ENCODE measurements around the gene SH2D3C. TPM values are rescaled to one million over a fixed set of nuclear protein-coding genes. Genes with fewer than 3 reads are reported as not detected.

The SH2D3C gene
- total RNA-seq, 2 donors from 2014 or later = 27.6 to 46.8 TPM

- peak overlapping the region; percentile 60 for H3K4me3 Mint-ChIP-seq
- peak; percentile 47 for ATAC-seq (replicated peaks)
- no peaks in the 10 kb centered on the region for H3K27me3 Mint-ChIP-seq
- no peaks in the 10 kb centered on the region for H3K9me3 Mint-ChIP-seq
- H3K27ac Mint-ChIP-seq = peak overlapping the region; percentile 44
- H3K36me3 Mint-ChIP-seq (ENCODE audit: low read depth) = peaks cover 34% of the 10 kb centered on the region
- peaks cover 11% of the 10 kb centered on the region for H3K4me1 Mint-ChIP-seq
Measured at GRCh38 chr9:127796225-127796813, 17.9 kb upstream of the SH2D3C start.

GRCh38 chr9:127794001-127794791 is 15.7 kb upstream of the SH2D3C start:
- no peak for ATAC-seq (replicated peaks)
- Mint-ChIP-seq H3K4me1 (peaks cover 18% of the 10 kb centered on the region), H3K9me3 (no peaks in the 10 kb centered on the region), H3K4me3 (no peak overlapping the region), H3K36me3 (ENCODE audit: low read depth) (peaks cover 55% of the 10 kb centered on the region), H3K27me3 (no peaks in the 10 kb centered on the region), H3K27ac (no peak overlapping the region)

GRCh38 chr9:127793093-127793708 is 14.7 kb upstream of the SH2D3C start:
- ATAC-seq (replicated peaks) = no peak
- no peaks in the 10 kb centered on the region for H3K27me3 Mint-ChIP-seq
- H3K27ac Mint-ChIP-seq = no peak overlapping the region
- H3K9me3 Mint-ChIP-seq = no peaks in the 10 kb centered on the region
- no peak overlapping the region for H3K4me3 Mint-ChIP-seq
- peaks cover 26% of the 10 kb centered on the region for H3K4me1 Mint-ChIP-seq
- peaks cover 65% of the 10 kb centered on the region for H3K36me3 Mint-ChIP-seq (ENCODE audit: low read depth)

GRCh38 chr9:127792417-127793031 is 14.1 kb upstream of the SH2D3C start:
- peaks cover 72% of the 10 kb centered on the region for H3K36me3 Mint-ChIP-seq (ENCODE audit: low read depth)
- ATAC-seq (replicated peaks) = no peak
- H3K27me3 Mint-ChIP-seq = no peaks in the 10 kb centered on the region
- no peaks in the 10 kb centered on the region for H3K9me3 Mint-ChIP-seq
- H3K27ac Mint-ChIP-seq = no peak overlapping the region
- H3K4me3 Mint-ChIP-seq = no peak overlapping the region
- H3K4me1 Mint-ChIP-seq = peaks cover 30% of the 10 kb centered on the region

GRCh38 chr9:127791085-127791484 is 12.6 kb upstream of the SH2D3C start:
- no peak overlapping the region for H3K4me3 Mint-ChIP-seq
- H3K27me3 Mint-ChIP-seq = no peaks in the 10 kb centered on the region
- no peak overlapping the region for H3K27ac Mint-ChIP-seq
- no peak for ATAC-seq (replicated peaks)
- H3K36me3 Mint-ChIP-seq (ENCODE audit: low read depth) = peaks cover 85% of the 10 kb centered on the region
- H3K9me3 Mint-ChIP-seq = no peaks in the 10 kb centered on the region
- H3K4me1 Mint-ChIP-seq = peaks cover 24% of the 10 kb centered on the region

- peaks cover 85% of the 10 kb centered on the region for H3K36me3 Mint-ChIP-seq (ENCODE audit: low read depth)
- H3K4me3 Mint-ChIP-seq = no peak overlapping the region
- no peak for ATAC-seq (replicated peaks)
- peaks cover 23% of the 10 kb centered on the region for H3K4me1 Mint-ChIP-seq
- no peaks in the 10 kb centered on the region for H3K27me3 Mint-ChIP-seq
- H3K27ac Mint-ChIP-seq = no peak overlapping the region
- H3K9me3 Mint-ChIP-seq = no peaks in the 10 kb centered on the region
Measured at GRCh38 chr9:127790094-127790855, 11.8 kb upstream of the SH2D3C start.

GRCh38 chr9:127789179-127789578 is 10.7 kb upstream of the SH2D3C start:
- Mint-ChIP-seq H3K27me3 (no peaks in the 10 kb centered on the region), H3K36me3 (ENCODE audit: low read depth) (peaks cover 80% of the 10 kb centered on the region), H3K27ac (peak overlapping the region; percentile 87), H3K9me3 (no peaks in the 10 kb centered on the region), H3K4me1 (peaks cover 25% of the 10 kb centered on the region), H3K4me3 (peak overlapping the region; percentile 93)
- no peak for ATAC-seq (replicated peaks)

- no peaks in the 10 kb centered on the region for H3K27me3 Mint-ChIP-seq
- peak overlapping the region; percentile 87 for H3K27ac Mint-ChIP-seq
- peaks cover 32% of the 10 kb centered on the region for H3K4me1 Mint-ChIP-seq
- H3K9me3 Mint-ChIP-seq = no peaks in the 10 kb centered on the region
- peak overlapping the region; percentile 93 for H3K4me3 Mint-ChIP-seq
- peak; percentile 61 for ATAC-seq (replicated peaks)
- H3K36me3 Mint-ChIP-seq (ENCODE audit: low read depth) = peaks cover 73% of the 10 kb centered on the region
Measured at GRCh38 chr9:127788337-127789011, 10.0 kb upstream of the SH2D3C start.

GRCh38 chr9:127786773-127787104 is 8.3 kb upstream of the SH2D3C start:
- H3K27ac Mint-ChIP-seq = peak overlapping the region; percentile 91
- no peaks in the 10 kb centered on the region for H3K27me3 Mint-ChIP-seq
- peaks cover 56% of the 10 kb centered on the region for H3K36me3 Mint-ChIP-seq (ENCODE audit: low read depth)
- H3K4me3 Mint-ChIP-seq = peak overlapping the region; percentile 93
- peaks cover 41% of the 10 kb centered on the region for H3K4me1 Mint-ChIP-seq
- ATAC-seq (replicated peaks) = no peak
- no peaks in the 10 kb centered on the region for H3K9me3 Mint-ChIP-seq

- peak within 1 kb of the TSS; percentile 93 for H3K4me3 Mint-ChIP-seq
- no peaks in the 10 kb centered on the region for H3K9me3 Mint-ChIP-seq
Measured at GRCh38 chr9:127785933-127786772, 7.7 kb upstream of the SH2D3C start, which contains the start of gene CDK9. Gene CDK9, plus strand, starts transcription at chr9:127786034. Its CDS starts 115 bp downstream, at chr9:127786149.

GRCh38 chr9:127785023-127785932 is 6.8 kb upstream of the SH2D3C start:
- Mint-ChIP-seq H3K4me3 (peak overlapping the region; percentile 85), H3K9me3 (no peaks in the 10 kb centered on the region), H3K4me1 (peaks cover 40% of the 10 kb centered on the region), H3K27me3 (no peaks in the 10 kb centered on the region), H3K27ac (peak overlapping the region; percentile 97), H3K36me3 (ENCODE audit: low read depth) (peaks cover 41% of the 10 kb centered on the region)
- peak; percentile 36 for ATAC-seq (replicated peaks)

More at GRCh38 chr9:127785933-127786772, 7.7 kb upstream of the SH2D3C start, which contains the start of gene CDK9:
- peaks cover 50% of the 10 kb centered on the region for H3K36me3 Mint-ChIP-seq (ENCODE audit: low read depth)
- H3K27ac Mint-ChIP-seq = peak within 1 kb of the TSS; percentile 97
- no peaks in the 10 kb centered on the region for H3K27me3 Mint-ChIP-seq
- peak; percentile 78 for ATAC-seq (replicated peaks)
- H3K4me1 Mint-ChIP-seq = peaks cover 41% of the 10 kb centered on the region
